K562 (cell line): Measurements from ENCODE around the gene TRIM24.

Source experiments
- CHCHD3 ChIP-seq: fragments of 250-450 bp; sonication (Bioruptor Pico); IDR thresholded peaks from 2 replicates; pipeline ENCODE4 v2.1.2; 2022; ENCODE audit warnings: mild to moderate bottlenecking
- HNRNPUL1 ChIP-seq: fragments of 200-400 bp; formaldehyde crosslinking; IDR thresholded peaks from 2 replicates; pipeline ENCODE4 v1.6.1; 2017; ENCODE audit warnings: low read length
- KLF6 ChIP-seq: fragments of 250-450 bp; sonication (Bioruptor Pico); IDR thresholded peaks from 2 replicates; pipeline ENCODE4 v1.4.0; 2020; ENCODE audit warnings: mild to moderate bottlenecking, moderate library complexity, borderline replicate concordance
- NFYB ChIP-seq: IDR thresholded peaks from 2 replicates; pipeline ENCODE4 v1.6.1; 2011; ENCODE audit warnings: mild to moderate bottlenecking, moderate library complexity; ENCODE audit not compliant: insufficient read length; ENCODE audit errors: extremely low read depth
- POLR2A ChIP-seq: fragments of 450-650 bp; conservative IDR thresholded peaks from 2 replicates; pipeline ENCODE4 v1.6.1; 2016
- POLR2AphosphoS5 ChIP-seq: IDR thresholded peaks from 2 replicates; pipeline ENCODE4 v1.6.1; 2011; ENCODE audit warnings: mild to moderate bottlenecking, low read depth, low read length, moderate library complexity; ENCODE audit not compliant: control insufficient read depth, insufficient read depth
- U2AF1 ChIP-seq: fragments of 200-400 bp; formaldehyde crosslinking; optimal IDR thresholded peaks from 2 replicates; pipeline ENCODE3; 2017; ENCODE audit warnings: mild to moderate bottlenecking, low read depth, low read length, moderate library complexity
- TF ChIP-seq, protein P1 (sequence below), 2 experiments: fragments of 450-650 bp in 1 of 2; IDR thresholded peaks; 2 replicates each; pipeline ENCODE4 v1.6.1; 2011 to 2017; ENCODE audit warnings: low read depth in 2 of 2, antibody characterized with exemption in 1 of 2, borderline replicate concordance in 1 of 2, low read length in 1 of 2, mild to moderate bottlenecking in 1 of 2, mixed read lengths in 1 of 2; ENCODE audit not compliant: control insufficient read depth in 1 of 2
- TF ChIP-seq, protein P2 (sequence below), 3 experiments: IDR thresholded peaks in 2 of 3; conservative IDR thresholded peaks in 1 of 3; 2 replicates each; pipeline ENCODE4 v1.5.1; 2011 to 2012; ENCODE audit warnings: low read length in 3 of 3, mild to moderate bottlenecking in 3 of 3, control low read depth in 2 of 3, improper control_type of control experiment in 1 of 3, inconsistent platforms in 1 of 3, low read depth in 1 of 3, mixed read lengths in 1 of 3, moderate library complexity in 1 of 3; ENCODE audit not compliant: insufficient read depth in 2 of 3
- TF ChIP-seq, protein P3 (sequence below): IDR thresholded peaks from 2 replicates; pipeline ENCODE4 v1.6.1; 2016; ENCODE audit warnings: missing genetic modification characterization, missing compliant biosample characterization

DNA sequence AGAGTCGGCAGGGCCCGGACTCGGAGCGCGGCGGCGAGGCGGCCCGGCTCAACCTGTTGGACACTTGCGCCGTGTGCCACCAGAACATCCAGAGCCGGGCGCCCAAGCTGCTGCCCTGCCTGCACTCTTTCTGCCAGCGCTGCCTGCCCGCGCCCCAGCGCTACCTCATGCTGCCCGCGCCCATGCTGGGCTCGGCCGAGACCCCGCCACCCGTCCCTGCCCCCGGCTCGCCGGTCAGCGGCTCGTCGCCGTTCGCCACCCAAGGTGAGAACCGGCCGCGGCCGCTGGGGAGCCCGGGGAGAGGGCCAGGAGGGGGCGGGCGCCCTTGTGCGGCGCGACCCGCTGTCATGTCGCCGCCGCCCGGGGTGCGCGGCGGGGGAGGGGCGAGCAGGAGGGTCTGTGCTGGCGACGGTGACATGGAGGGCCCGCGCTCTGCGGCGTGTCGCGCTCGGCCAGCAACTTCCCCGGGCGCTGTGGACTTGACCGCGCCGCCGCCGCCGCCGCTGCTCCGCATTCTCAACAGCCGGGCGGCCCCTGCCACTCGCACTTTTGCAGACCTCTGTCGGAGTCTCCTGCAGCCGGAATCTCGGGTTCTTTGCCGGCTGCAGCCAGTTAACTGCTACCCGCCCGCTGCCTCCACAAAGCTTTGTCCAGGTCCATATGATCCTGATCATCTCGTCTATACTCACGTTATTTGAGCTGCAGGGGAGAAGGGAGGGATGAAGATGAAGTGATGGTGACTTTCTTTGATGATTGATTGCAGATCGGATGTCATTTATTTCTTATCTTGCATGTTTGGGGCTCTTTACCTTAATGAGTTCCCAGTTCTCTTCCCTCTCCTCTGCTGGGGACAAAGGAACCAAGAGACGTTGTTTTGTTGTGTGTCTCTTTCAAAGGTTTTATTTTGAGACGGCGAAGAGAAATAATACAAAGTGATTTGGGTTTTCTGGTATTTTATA, 869 bp downstream of the TRIM24 start:
- TF ChIP-seq NFYB = no peak
- no peak for TF ChIP-seq KLF6 (CRISPR knock-in tag)
- peak; percentile 62; the same call in 1 of the 2 replicates for TF ChIP-seq POLR2AphosphoS5
- TF ChIP-seq, protein P1, sequence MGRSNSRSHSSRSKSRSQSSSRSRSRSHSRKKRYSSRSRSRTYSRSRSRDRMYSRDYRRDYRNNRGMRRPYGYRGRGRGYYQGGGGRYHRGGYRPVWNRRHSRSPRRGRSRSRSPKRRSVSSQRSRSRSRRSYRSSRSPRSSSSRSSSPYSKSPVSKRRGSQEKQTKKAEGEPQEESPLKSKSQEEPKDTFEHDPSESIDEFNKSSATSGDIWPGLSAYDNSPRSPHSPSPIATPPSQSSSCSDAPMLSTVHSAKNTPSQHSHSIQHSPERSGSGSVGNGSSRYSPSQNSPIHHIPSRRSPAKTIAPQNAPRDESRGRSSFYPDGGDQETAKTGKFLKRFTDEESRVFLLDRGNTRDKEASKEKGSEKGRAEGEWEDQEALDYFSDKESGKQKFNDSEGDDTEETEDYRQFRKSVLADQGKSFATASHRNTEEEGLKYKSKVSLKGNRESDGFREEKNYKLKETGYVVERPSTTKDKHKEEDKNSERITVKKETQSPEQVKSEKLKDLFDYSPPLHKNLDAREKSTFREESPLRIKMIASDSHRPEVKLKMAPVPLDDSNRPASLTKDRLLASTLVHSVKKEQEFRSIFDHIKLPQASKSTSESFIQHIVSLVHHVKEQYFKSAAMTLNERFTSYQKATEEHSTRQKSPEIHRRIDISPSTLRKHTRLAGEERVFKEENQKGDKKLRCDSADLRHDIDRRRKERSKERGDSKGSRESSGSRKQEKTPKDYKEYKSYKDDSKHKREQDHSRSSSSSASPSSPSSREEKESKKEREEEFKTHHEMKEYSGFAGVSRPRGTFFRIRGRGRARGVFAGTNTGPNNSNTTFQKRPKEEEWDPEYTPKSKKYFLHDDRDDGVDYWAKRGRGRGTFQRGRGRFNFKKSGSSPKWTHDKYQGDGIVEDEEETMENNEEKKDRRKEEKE (IDR thresholded peaks at IDR 0.05; ENCODE audit: borderline replicate concordance in 1 of 2, control insufficient read depth in 1 of 2, low read depth in 2 of 2, low read length in 1 of 2) = no peak
- TF ChIP-seq, protein P2, sequence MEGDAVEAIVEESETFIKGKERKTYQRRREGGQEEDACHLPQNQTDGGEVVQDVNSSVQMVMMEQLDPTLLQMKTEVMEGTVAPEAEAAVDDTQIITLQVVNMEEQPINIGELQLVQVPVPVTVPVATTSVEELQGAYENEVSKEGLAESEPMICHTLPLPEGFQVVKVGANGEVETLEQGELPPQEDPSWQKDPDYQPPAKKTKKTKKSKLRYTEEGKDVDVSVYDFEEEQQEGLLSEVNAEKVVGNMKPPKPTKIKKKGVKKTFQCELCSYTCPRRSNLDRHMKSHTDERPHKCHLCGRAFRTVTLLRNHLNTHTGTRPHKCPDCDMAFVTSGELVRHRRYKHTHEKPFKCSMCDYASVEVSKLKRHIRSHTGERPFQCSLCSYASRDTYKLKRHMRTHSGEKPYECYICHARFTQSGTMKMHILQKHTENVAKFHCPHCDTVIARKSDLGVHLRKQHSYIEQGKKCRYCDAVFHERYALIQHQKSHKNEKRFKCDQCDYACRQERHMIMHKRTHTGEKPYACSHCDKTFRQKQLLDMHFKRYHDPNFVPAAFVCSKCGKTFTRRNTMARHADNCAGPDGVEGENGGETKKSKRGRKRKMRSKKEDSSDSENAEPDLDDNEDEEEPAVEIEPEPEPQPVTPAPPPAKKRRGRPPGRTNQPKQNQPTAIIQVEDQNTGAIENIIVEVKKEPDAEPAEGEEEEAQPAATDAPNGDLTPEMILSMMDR (IDR thresholded peaks at IDR 0.05 in 2 of 3, conservative IDR thresholded peaks at IDR 0.05 in 1 of 3; ENCODE audit: insufficient read depth in 2 of 3, low read depth in 1 of 3, low read length in 3 of 3) = peak in 2 of 3 experiments; percentile 18 to 47; a peak in 3 of 6 replicates
- peak; percentile 37; the same call in 1 of the 2 replicates for TF ChIP-seq CHCHD3 (CRISPR knock-in tag)
- TF ChIP-seq, protein P3, sequence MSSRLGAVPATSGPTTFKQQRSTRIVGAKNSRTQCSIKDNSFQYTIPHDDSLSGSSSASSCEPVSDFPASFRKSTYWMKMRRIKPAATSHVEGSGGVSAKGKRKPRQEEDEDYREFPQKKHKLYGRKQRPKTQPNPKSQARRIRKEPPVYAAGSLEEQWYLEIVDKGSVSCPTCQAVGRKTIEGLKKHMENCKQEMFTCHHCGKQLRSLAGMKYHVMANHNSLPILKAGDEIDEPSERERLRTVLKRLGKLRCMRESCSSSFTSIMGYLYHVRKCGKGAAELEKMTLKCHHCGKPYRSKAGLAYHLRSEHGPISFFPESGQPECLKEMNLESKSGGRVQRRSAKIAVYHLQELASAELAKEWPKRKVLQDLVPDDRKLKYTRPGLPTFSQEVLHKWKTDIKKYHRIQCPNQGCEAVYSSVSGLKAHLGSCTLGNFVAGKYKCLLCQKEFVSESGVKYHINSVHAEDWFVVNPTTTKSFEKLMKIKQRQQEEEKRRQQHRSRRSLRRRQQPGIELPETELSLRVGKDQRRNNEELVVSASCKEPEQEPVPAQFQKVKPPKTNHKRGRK (tag) = no peak
- TF ChIP-seq U2AF1 = peak; percentile 17
- TF ChIP-seq POLR2A = peak; percentile 4
- TF ChIP-seq HNRNPUL1 = no peak
